IMR-90 (cell line): Measurements from ENCODE around the gene KIAA1328. TPM values are rescaled to one million over a fixed set of nuclear protein-coding genes. Genes with fewer than 3 reads are reported as not detected.

Experiments used
- ATAC-seq: fragments of 200-7000 bp; cut with Tn5 transposase; 2 replicates; pipeline ENCODE4 v1.9.1; 2020; ENCODE audit warnings: low read depth, mild to moderate bottlenecking, moderate library complexity
- BruUV-seq: library from RNA; stranded (reverse); fragments of 400-500 nt; replicated peaks from 2 replicates; lab custom pipeline; 2021; lab: Mats Ljungman, UMichigan
- CTCF ChIA-PET: fragments of 300-600 bp; formaldehyde crosslinking; extraction: SDS; loops from one replicate; lab custom pipeline; 2021; ENCODE audit warnings: antibody characterized with exemption; lab: Yijun Ruan, JAX
- POLR2A ChIA-PET: fragments of 300-600 bp; sonication (Branson Sonifier 250); formaldehyde crosslinking; loops from one replicate; lab custom pipeline; 2022; ENCODE audit warnings: antibody characterized with exemption; ENCODE audit not compliant: unreplicated experiment; lab: Charles Lee
- DNase-seq: peaks from one replicate; pipeline ENCODE4 v3.0.0; 2013
- H2AFZ ChIP-seq: replicated peaks from 2 replicates; pipeline ENCODE3; 2013; ENCODE audit warnings: low read length, mild to moderate bottlenecking; ENCODE audit not compliant: poor library complexity
- H2AK5ac ChIP-seq: 2 replicates; pipeline ENCODE4 v1.6.1; 2013; ENCODE audit warnings: low read depth, low read length, inconsistent platforms
- H2AK9ac ChIP-seq: replicated peaks from 2 replicates; pipeline ENCODE3; 2013; ENCODE audit warnings: mild to moderate bottlenecking, low read depth, low read length, moderate library complexity; ENCODE audit not compliant: poor library complexity
- H2BK120ac ChIP-seq: 2 replicates; pipeline ENCODE4 v1.6.1; 2013; ENCODE audit warnings: low read depth, low read length, inconsistent platforms
- H2BK15ac ChIP-seq: 3 replicates; pipeline ENCODE4 v1.6.1; 2013; ENCODE audit warnings: low read depth, low read length, inconsistent platforms
- H2BK20ac ChIP-seq: 2 replicates; pipeline ENCODE4 v1.6.1; 2013; ENCODE audit warnings: low read depth, mild to moderate bottlenecking, inconsistent platforms, low read length, moderate library complexity
- H2BK5ac ChIP-seq: 2 replicates; pipeline ENCODE4 v1.6.1; 2013; ENCODE audit warnings: mild to moderate bottlenecking, low read depth, low read length, inconsistent platforms; ENCODE audit not compliant: poor library complexity, severe bottlenecking
- H3K14ac ChIP-seq: replicated peaks from 2 replicates; pipeline ENCODE4 v1.6.1; 2013; ENCODE audit warnings: low read depth, low read length, inconsistent platforms
- H3K18ac ChIP-seq: 2 replicates; pipeline ENCODE4 v1.6.1; 2013; ENCODE audit warnings: low read depth, low read length, control low read depth
- H3K23ac ChIP-seq: 2 replicates; pipeline ENCODE4 v1.6.1; 2013; ENCODE audit warnings: low read depth, low read length, inconsistent platforms
- H3K27ac ChIP-seq: 2 replicates; pipeline ENCODE4 v1.5.1; 2013; ENCODE audit warnings: mild to moderate bottlenecking, control low read depth, low read length; ENCODE audit not compliant: insufficient read depth
- H3K27me3 ChIP-seq: 2 replicates; pipeline ENCODE4 v1.6.1; 2013; ENCODE audit warnings: low read length; ENCODE audit not compliant: control insufficient read depth, insufficient read depth
- H3K36me3 ChIP-seq: 2 replicates; pipeline ENCODE4 v1.6.1; 2013; ENCODE audit warnings: low read length, mixed read lengths; ENCODE audit not compliant: control insufficient read depth, insufficient read depth
- H3K4ac ChIP-seq: 2 replicates; pipeline ENCODE4 v1.6.1; 2013; ENCODE audit warnings: low read depth, low read length, inconsistent platforms
- H3K4me1 ChIP-seq: 2 replicates; pipeline ENCODE4 v1.6.1; 2013; ENCODE audit warnings: low read length, mixed read lengths; ENCODE audit not compliant: control insufficient read depth, insufficient read depth
- H3K4me2 ChIP-seq: 2 replicates; pipeline ENCODE4 v1.6.1; 2013; ENCODE audit warnings: low read depth, mild to moderate bottlenecking, control low read depth, low read length, moderate library complexity
- H3K4me3 ChIP-seq: 2 replicates; pipeline ENCODE4 v1.5.1; 2013; ENCODE audit warnings: low read depth, mild to moderate bottlenecking, control low read depth, low read length, moderate library complexity; ENCODE audit not compliant: insufficient read depth
- H3K56ac ChIP-seq: 2 replicates; pipeline ENCODE4 v1.6.1; 2013; ENCODE audit warnings: low read length, inconsistent platforms; ENCODE audit not compliant: insufficient read depth; ENCODE audit errors: extremely low read depth
- H3K79me1 ChIP-seq, 2 experiments: 2 replicates each; pipeline ENCODE4 v1.6.1; 2013; ENCODE audit warnings: low read length in 2 of 2, inconsistent platforms in 1 of 2, low read depth in 1 of 2
- H3K9ac ChIP-seq: 2 replicates; pipeline ENCODE4 v1.6.1; 2013; ENCODE audit warnings: low read depth, low read length, control low read depth
- H3K9me1 ChIP-seq: 2 replicates; pipeline ENCODE4 v1.6.1; 2013; ENCODE audit warnings: low read length, inconsistent platforms; ENCODE audit not compliant: insufficient read depth
- H3K9me3 ChIP-seq: 2 replicates; pipeline ENCODE4 v1.6.1; 2013; ENCODE audit warnings: low read length; ENCODE audit not compliant: control insufficient read depth, insufficient read depth
- H4K20me1 ChIP-seq: 2 replicates; pipeline ENCODE4 v1.6.1; 2013; ENCODE audit warnings: low read length, inconsistent platforms; ENCODE audit not compliant: insufficient read depth
- H4K5ac ChIP-seq: 2 replicates; pipeline ENCODE4 v1.6.1; 2013; ENCODE audit warnings: mild to moderate bottlenecking, low read depth, low read length, control low read depth
- H4K8ac ChIP-seq, 2 experiments: 2 replicates each; pipeline ENCODE4 v1.6.1; 2013; ENCODE audit warnings: low read depth in 2 of 2, low read length in 2 of 2, control low read depth in 1 of 2, inconsistent platforms in 1 of 2
- H4K91ac ChIP-seq: 2 replicates; pipeline ENCODE4 v1.6.1; 2013; ENCODE audit warnings: low read depth, low read length, inconsistent platforms; ENCODE audit not compliant: insufficient read depth
- BHLHE40 ChIP-seq: fragments of 150-350 bp; IDR thresholded peaks from 2 replicates; pipeline ENCODE4 v1.6.1; 2016; ENCODE audit warnings: mild to moderate bottlenecking, low read depth, low read length
- FOS ChIP-seq: fragments of 150-350 bp; IDR thresholded peaks from 2 replicates; pipeline ENCODE4 v1.6.1; 2016; ENCODE audit warnings: low read depth, low read length
- MXI1 ChIP-seq: IDR thresholded peaks from 2 replicates; pipeline ENCODE4 v1.6.1; 2012; ENCODE audit warnings: low read depth, mild to moderate bottlenecking, low read length, moderate library complexity, borderline replicate concordance
- RCOR1 ChIP-seq: IDR thresholded peaks from 2 replicates; pipeline ENCODE4 v1.6.1; 2012; ENCODE audit warnings: mild to moderate bottlenecking, low read length, improper control_type of control experiment; ENCODE audit not compliant: insufficient replicate concordance
- SMC3 ChIP-seq: fragments of 150-350 bp; IDR thresholded peaks from 2 replicates; pipeline ENCODE4 v1.6.1; 2016; ENCODE audit warnings: low read depth, mild to moderate bottlenecking, antibody characterized with exemption, low read length, moderate library complexity
- WGBS, 2 experiments: methylation state at CpG; one replicate each; pipeline versions ENCODE4 v1.1.5 to v1.1.7; 2013; ENCODE audit warnings: missing lambda C conversion rate in 2 of 2; ENCODE audit not compliant: insufficient read length in 1 of 2; ENCODE audit errors: extremely low coverage in 2 of 2; 5-methylcytosine and 5-hydroxymethylcytosine counted together
- dilution Hi-C: fragments of 300-500 bp; cut with HindIII; formaldehyde crosslinking; loops from one replicate; pipeline ENCODE4 v1.14.3; 2018; ENCODE audit warnings: low sequenced_read_pairs; ENCODE audit not compliant: unreplicated experiment
- in situ Hi-C: fragments of 300-500 bp; cut with MboI; formaldehyde crosslinking; loops from 3 replicates; pipeline ENCODE4 v1.14.3; 2019; ENCODE audit warnings: low sequenced_read_pairs, inconsistent platforms, mixed read lengths
- intact Hi-C: fragments of 100-400 bp; cut with micrococcal nuclease; formaldehyde crosslinking; loops from 2 replicates; pipeline ENCODE4 v1.10.0; 2022
- polyA plus RNA-seq, 3 experiments: library from polyadenylated mRNA; depleted of rRNA; stranded (reverse); fragments of >200 nt; gene quantifications; 2 replicates each; pipeline ENCODE4 v1.2.3, GENCODE V29; 2012; ENCODE audit warnings: low replicate concordance in 1 of 3
- total RNA-seq: library from RNA; depleted of rRNA; stranded (reverse); fragments of >200 nt; gene quantifications from 2 replicates; pipeline ENCODE4 v1.2.3, GENCODE V29; 2012

The KIAA1328 gene
- total and polyA plus RNA-seq, 2 of the 4 experiments (the other 2 are of a cell fraction), result 2.4 to 7.0 TPM

GRCh38 chr18:37219257-37219656 is 390.3 kb downstream of the KIAA1328 start:
- no peak overlapping the region for H3K56ac ChIP-seq
- no peak overlapping the region for H3K4me2 ChIP-seq
- 83% methylated on average over 2 of the region's 7 CpGs; no CpG with 5 or more reads in 1 of the 2 experiments for WGBS, 2 experiments
- no peak overlapping the region for H3K27ac ChIP-seq
- H4K5ac ChIP-seq, result no peak overlapping the region
- DNase-seq (no peak), ATAC-seq (no peak)
- H4K91ac ChIP-seq, result no peak overlapping the region
- H3K79me1 ChIP-seq, result no peaks in the 10 kb centered on the region
- in situ Hi-C loops (no loop called here), dilution Hi-C loops (no loop called here), intact Hi-C loops (no loop called here)
- BruUV-seq, result no TSS peak
- H3K9me1 ChIP-seq, result no peaks in the 10 kb centered on the region
- no peak overlapping the region for H3K9ac ChIP-seq
- H4K20me1 ChIP-seq, result no peaks in the 10 kb centered on the region
- no peaks in the 10 kb centered on the region for H3K36me3 ChIP-seq
- H2BK120ac ChIP-seq, result no peak overlapping the region
- H2AK9ac ChIP-seq, result no peak overlapping the region
- no peak overlapping the region for H2BK5ac ChIP-seq
- H3K14ac ChIP-seq, result no peak overlapping the region
- no peak overlapping the region for H2BK15ac ChIP-seq
- POLR2A ChIA-PET, result no interaction called here
- no peaks in the 10 kb centered on the region for H3K4me1 ChIP-seq
- no peak overlapping the region for H2BK20ac ChIP-seq
- H3K27me3 ChIP-seq, result no peaks in the 10 kb centered on the region
- H2AK5ac ChIP-seq, result no peak overlapping the region
- H3K4me3 ChIP-seq, result no peak overlapping the region
- no peak overlapping the region for H3K18ac ChIP-seq
- TF ChIP-seq BHLHE40 (no peak), SMC3 (no peak), FOS (no peak), RCOR1 (no peak), MXI1 (no peak)
- CTCF ChIA-PET, result no interaction called here
- no peak overlapping the region for H2AFZ ChIP-seq
- no peaks in the 10 kb centered on the region for H3K9me3 ChIP-seq
- no peak overlapping the region for H3K4ac ChIP-seq
- no peak overlapping the region for H4K8ac ChIP-seq
- no peak overlapping the region for H3K23ac ChIP-seq
